GM18873 (cell line): Measurements from ENCODE around the gene NAXD.
"Not testable (repeated sequence)": the region's sequence is repeated elsewhere in the genome, so short reads cannot be mapped to it uniquely, and the experiment has no call there.

ENCODE experiments used
- ATAC-seq: cut with Tn5 transposase; IDR thresholded peaks from one replicate; pipeline ENCODE4 v1.9.1; 2021; ENCODE audit warnings: mild to moderate bottlenecking, moderate library complexity, moderate number of reproducible peaks; ENCODE audit not compliant: unreplicated experiment, low FRiP score

NAXD gene

GRCh38 chr13:110627761-110628476, 12.6 kb downstream of the NAXD start:
- ATAC-seq, result no peak

GRCh38 chr13:110628477-110628793, 13.1 kb downstream of the NAXD start:
- ATAC-seq, result no peak

GRCh38 chr13:110628952-110629701, 13.8 kb downstream of the NAXD start:
- no peak for ATAC-seq

- no peak for ATAC-seq
Measured at GRCh38 chr13:110629735-110630134, 14.4 kb downstream of the NAXD start.

- ATAC-seq, result no peak
Measured at GRCh38 chr13:110630566-110631119, 15.3 kb downstream of the NAXD start.

GRCh38 chr13:110632255-110632654, 16.9 kb downstream of the NAXD start:
- not testable (repeated sequence) for ATAC-seq

- no peak for ATAC-seq
Measured at GRCh38 chr13:110633776-110634175, 18.4 kb downstream of the NAXD start.

GRCh38 chr13:110634558-110634957, 19.2 kb downstream of the NAXD start:
- no peak for ATAC-seq

GRCh38 chr13:110635405-110636002, 20.2 kb downstream of the NAXD start:
- no peak for ATAC-seq

- no peak for ATAC-seq
Measured at GRCh38 chr13:110636053-110636475, 20.7 kb downstream of the NAXD start.

GRCh38 chr13:110636701-110637201, 21.4 kb downstream of the NAXD start:
- no peak for ATAC-seq

GRCh38 chr13:110637275-110637674, 21.9 kb downstream of the NAXD start:
- no peak for ATAC-seq

GRCh38 chr13:110637747-110638146, 22.4 kb downstream of the NAXD start:
- no peak for ATAC-seq

- ATAC-seq, result no peak
Measured at GRCh38 chr13:110638257-110638656, 22.9 kb downstream of the NAXD start.

- ATAC-seq, result no peak
Measured at GRCh38 chr13:110638814-110639806, 23.8 kb downstream of the NAXD start.

- no peak for ATAC-seq
Measured at GRCh38 chr13:110639935-110640334, 24.6 kb downstream of the NAXD start.

- ATAC-seq, result no peak
Measured at GRCh38 chr13:110640591-110641029, 25.3 kb downstream of the NAXD start.

GRCh38 chr13:110641055-110642015, 26.0 kb downstream of the NAXD start:
- no peak for ATAC-seq
